H1 (cell line): ENCODE measurements around the gene OPCML. TPM values are rescaled to one million over a fixed set of nuclear protein-coding genes. Genes with fewer than 3 reads are reported as not detected.

Experiments
- CTCF ChIA-PET: fragments of 300-600 bp; sonication (Branson Sonifier 250); formaldehyde crosslinking; loops from one replicate; lab custom pipeline; 2021; ENCODE audit not compliant: partially characterized antibody; lab: Charles Lee
- POLR2A ChIA-PET: fragments of 300-600 bp; sonication (Branson Sonifier 250); formaldehyde crosslinking; loops from one replicate; lab custom pipeline; 2021; ENCODE audit warnings: inconsistent platforms; ENCODE audit not compliant: partially characterized antibody; lab: Charles Lee
- DNase-seq, 2 experiments: peaks; one replicate each; pipeline versions ENCODE4 v3.0.0 to v3.0.0-alpha.2; 2010 to 2022; ENCODE audit warnings: low spot score in 2 of 2, low read depth in 1 of 2, mixed read lengths in 1 of 2
- FAIRE-seq: peaks from 2 replicates; lab custom pipeline; 2011; peaks lifted over from hg19 to GRCh38; lab: Jason Lieb, UNC
- H2AFZ ChIP-seq: 2 replicates; pipeline ENCODE4 v1.8.1; 2012; ENCODE audit warnings: low read length, inconsistent platforms
- H2AK5ac ChIP-seq: 2 replicates; pipeline ENCODE4 v1.6.1; 2013; ENCODE audit warnings: low read depth, low read length
- H2BK120ac ChIP-seq: replicated peaks from 2 replicates; pipeline ENCODE3; 2013; ENCODE audit warnings: low read depth, low read length, inconsistent platforms
- H2BK12ac ChIP-seq: 2 replicates; pipeline ENCODE4 v1.6.1; 2013; ENCODE audit warnings: low read depth, low read length
- H2BK15ac ChIP-seq: 2 replicates; pipeline ENCODE4 v1.6.1; 2013; ENCODE audit warnings: low read length
- H2BK20ac ChIP-seq: 2 replicates; pipeline ENCODE4 v1.6.1; 2013; ENCODE audit warnings: low read length
- H2BK5ac ChIP-seq: 2 replicates; pipeline ENCODE4 v1.6.1; 2013; ENCODE audit warnings: low read depth, low read length
- H3K14ac ChIP-seq: 2 replicates; pipeline ENCODE4 v1.6.1; 2013; ENCODE audit warnings: inconsistent platforms; ENCODE audit not compliant: insufficient read length
- H3K18ac ChIP-seq: 2 replicates; pipeline ENCODE4 v1.6.1; 2013; ENCODE audit warnings: low read length; ENCODE audit errors: extremely low read depth
- H3K23ac ChIP-seq: 2 replicates; pipeline ENCODE4 v1.6.1; 2013; ENCODE audit warnings: inconsistent platforms; ENCODE audit not compliant: insufficient read length
- H3K23me2 ChIP-seq: 2 replicates; pipeline ENCODE4 v1.6.1; 2013; ENCODE audit warnings: low read depth, low read length
- H3K27ac ChIP-seq: 2 replicates; pipeline ENCODE4 v1.6.1; 2011; ENCODE audit warnings: low read depth, low read length, inconsistent platforms
- H3K27me3 ChIP-seq, 4 experiments: replicated peaks in 1 of 4; 1 replicate in 1 of 4; 2 replicates in 3 of 4; pipeline versions ENCODE4 v1.6.1 to v1.8.1; 2011 to 2013; ENCODE audit warnings: low read length in 3 of 4, mild to moderate bottlenecking in 3 of 4, inconsistent platforms in 2 of 4, mixed read lengths in 2 of 4, moderate library complexity in 1 of 4; ENCODE audit not compliant: control insufficient read depth in 3 of 4, insufficient read depth in 3 of 4; ENCODE audit errors: extremely low read depth in 1 of 4
- H3K36me3 ChIP-seq, 4 experiments: 2 replicates each; pipeline versions ENCODE4 v1.6.1 to v1.8.1; 2011 to 2013; ENCODE audit warnings: mild to moderate bottlenecking in 4 of 4, low read length in 3 of 4, moderate library complexity in 2 of 4, control low read depth in 1 of 4, inconsistent platforms in 1 of 4; ENCODE audit not compliant: insufficient read depth in 4 of 4, control insufficient read depth in 2 of 4
- H3K4ac ChIP-seq: replicated peaks from 2 replicates; pipeline ENCODE3; 2013; ENCODE audit warnings: low read length, low read depth, mixed read lengths, inconsistent platforms; ENCODE audit not compliant: insufficient read length
- H3K4me1 ChIP-seq, 4 experiments: replicated peaks in 1 of 4; 1 replicate in 1 of 4; 2 replicates in 3 of 4; pipeline versions ENCODE4 v1.6.1 to v1.8.1; 2011 to 2013; ENCODE audit warnings: low read length in 3 of 4, inconsistent platforms in 2 of 4, mixed read lengths in 1 of 4; ENCODE audit not compliant: insufficient read depth in 4 of 4, control insufficient read depth in 3 of 4
- H3K4me2 ChIP-seq, 2 experiments: 2 replicates each; pipeline versions ENCODE4 v1.6.1 to v1.8.1; 2011 to 2013; ENCODE audit warnings: low read depth in 2 of 2, low read length in 2 of 2, control low read depth in 1 of 2, inconsistent platforms in 1 of 2, mild to moderate bottlenecking in 1 of 2; ENCODE audit not compliant: insufficient read depth in 1 of 2
- H3K4me3 ChIP-seq, 4 experiments: fragments of 200-600, 300-600 bp in 1 of 4; sonication (generic), shearing (Covaris generic), sonication (Bioruptor Twin) in 1 of 4; 2 replicates each; pipeline versions ENCODE4 v1.5.1 to v1.8.1; 2011 to 2016; ENCODE audit warnings: low read length in 4 of 4, low read depth in 3 of 4, control low read depth in 2 of 4, inconsistent platforms in 2 of 4, mild to moderate bottlenecking in 2 of 4, mixed read lengths in 1 of 4, moderate library complexity in 1 of 4; ENCODE audit not compliant: insufficient read depth in 2 of 4; ENCODE audit errors: extremely low read depth in 1 of 4
- H3K56ac ChIP-seq: replicated peaks from 2 replicates; pipeline ENCODE3; 2013; ENCODE audit warnings: low read depth, mild to moderate bottlenecking, mixed read lengths, low read length, inconsistent platforms; ENCODE audit not compliant: insufficient read length
- H3K79me1 ChIP-seq: 2 replicates; pipeline ENCODE4 v1.6.1; 2013; ENCODE audit warnings: low read depth, low read length, control low read depth
- H3K79me2 ChIP-seq, 2 experiments: 2 replicates each; pipeline versions ENCODE4 v1.6.1 to v1.8.1; 2012 to 2013; ENCODE audit warnings: low read length in 2 of 2, mild to moderate bottlenecking in 2 of 2, inconsistent platforms in 1 of 2; ENCODE audit not compliant: insufficient read depth in 2 of 2, control insufficient read depth in 1 of 2
- H3K9ac ChIP-seq, 4 experiments: replicated peaks in 1 of 4; 1 replicate in 1 of 4; 2 replicates in 3 of 4; pipeline versions ENCODE4 v1.6.1 to v1.8.1; 2011 to 2013; ENCODE audit warnings: low read depth in 3 of 4, low read length in 3 of 4, control low read depth in 2 of 4, mild to moderate bottlenecking in 2 of 4, moderate library complexity in 2 of 4, inconsistent platforms in 1 of 4; ENCODE audit errors: extremely low read depth in 1 of 4
- H3K9me3 ChIP-seq, 2 experiments: 2 replicates each; pipeline versions ENCODE4 v1.6.1 to v1.8.1; 2012 to 2013; ENCODE audit warnings: mild to moderate bottlenecking in 2 of 2, moderate library complexity in 2 of 2, control low read depth in 1 of 2, inconsistent platforms in 1 of 2, low read depth in 1 of 2, low read length in 1 of 2, mixed read lengths in 1 of 2; ENCODE audit not compliant: insufficient read depth in 2 of 2
- H4K20me1 ChIP-seq, 2 experiments: replicated peaks in 1 of 2; 2 replicates each; pipeline versions ENCODE3 to v1.8.1; 2011 to 2013; ENCODE audit warnings: inconsistent platforms in 2 of 2, low read length in 2 of 2, mild to moderate bottlenecking in 1 of 2; ENCODE audit not compliant: insufficient read depth in 2 of 2, control insufficient read depth in 1 of 2
- H4K5ac ChIP-seq: 2 replicates; pipeline ENCODE4 v1.6.1; 2013; ENCODE audit warnings: low read length, low read depth, mixed read lengths, inconsistent platforms; ENCODE audit not compliant: insufficient read length
- H4K8ac ChIP-seq: 2 replicates; pipeline ENCODE4 v1.8.0; 2013; ENCODE audit warnings: mild to moderate bottlenecking, moderate library complexity, low read length, inconsistent platforms; ENCODE audit not compliant: insufficient read depth; ENCODE audit errors: extremely low read depth
- H4K91ac ChIP-seq: replicated peaks from 2 replicates; pipeline ENCODE3; 2013; ENCODE audit warnings: low read length, mixed read lengths, inconsistent platforms; ENCODE audit not compliant: insufficient read length
- ATF3 ChIP-seq: IDR thresholded peaks from 2 replicates; pipeline ENCODE4 v1.6.1; 2011; ENCODE audit warnings: low read depth, mild to moderate bottlenecking, low read length; ENCODE audit not compliant: insufficient read depth
- CTCF ChIP-seq, 3 experiments: IDR thresholded peaks; 1 replicate in 2 of 3; 2 replicates in 1 of 3; pipeline versions ENCODE4 v1.5.1 to v1.6.1; 2011; ENCODE audit warnings: low read length in 3 of 3, mild to moderate bottlenecking in 3 of 3, inconsistent platforms in 2 of 3, low read depth in 1 of 3, moderate library complexity in 1 of 3; ENCODE audit not compliant: insufficient read depth in 1 of 3; ENCODE audit errors: control extremely low read depth in 1 of 3
- JUND ChIP-seq: IDR thresholded peaks from 2 replicates; pipeline ENCODE4 v1.6.1; 2011; ENCODE audit warnings: mild to moderate bottlenecking, improper control_type of control experiment, low read length
- MAFK ChIP-seq: IDR thresholded peaks from 2 replicates; pipeline ENCODE4 v1.6.1; 2012; ENCODE audit warnings: low read depth, mild to moderate bottlenecking, improper control_type of control experiment, low read length
- PHF8 ChIP-seq: fragments of 200-600 bp; sonication (generic); conservative IDR thresholded peaks from 2 replicates; pipeline ENCODE4 v1.7.1; 2012; ENCODE audit warnings: low read depth, mild to moderate bottlenecking, inconsistent platforms, low read length, moderate library complexity
- RXRA ChIP-seq: IDR thresholded peaks from 2 replicates; pipeline ENCODE4 v1.6.1; 2011; ENCODE audit warnings: low read depth, mild to moderate bottlenecking, low read length, moderate library complexity; ENCODE audit not compliant: insufficient read depth
- SAP30 ChIP-seq: fragments of 300-600 bp; sonication (generic); IDR thresholded peaks from 2 replicates; pipeline ENCODE4 v1.7.1; 2012; ENCODE audit warnings: low read length, moderate library complexity, mild to moderate bottlenecking, inconsistent platforms; ENCODE audit not compliant: insufficient read depth, insufficient replicate concordance
- SIRT6 ChIP-seq: IDR thresholded peaks from one replicate; pipeline ENCODE4 v1.7.1; 2012; ENCODE audit warnings: low read length, inconsistent platforms
- SRF ChIP-seq: IDR thresholded peaks from 2 replicates; pipeline ENCODE4 v1.6.1; 2011; ENCODE audit warnings: mild to moderate bottlenecking, low read depth, low read length, moderate library complexity
- TAF1 ChIP-seq: IDR thresholded peaks from 2 replicates; pipeline ENCODE4 v1.6.1; 2011; ENCODE audit warnings: mild to moderate bottlenecking, low read depth, low read length
- WGBS, 2 experiments: shearing (Covaris generic) in 1 of 2; methylation state at CpG; one replicate each; pipeline versions ENCODE4 v1.1.6 to v1.1.7; 2013 to 2015; ENCODE audit warnings: low lambda C conversion rate in 2 of 2, mixed read lengths in 2 of 2, inconsistent platforms in 1 of 2, low coverage in 1 of 2, missing lambda C conversion rate in 1 of 2; ENCODE audit not compliant: insufficient replicate concordance in 2 of 2, insufficient coverage in 1 of 2, insufficient read length in 1 of 2; ENCODE audit errors: extremely low coverage in 1 of 2, missing lambda C conversion rate in 1 of 2; 5-methylcytosine and 5-hydroxymethylcytosine counted together
- polyA plus RNA-seq, 7 experiments: library from polyadenylated mRNA; depleted of rRNA in 3 of 7; stranded (reverse) in 5 of 7; unstranded in 2 of 7; fragments of >200 nt in 5 of 7; fragments of 200-250 nt in 2 of 7; gene quantifications; 1 replicate in 5 of 7; 2 replicates in 1 of 7; 4 replicates in 1 of 7; pipeline versions ENCODE4 v1.2.1 to v1.2.3, GENCODE V29; 2011 to 2013; ENCODE audit warnings: missing spikeins in 2 of 7, mixed read lengths in 2 of 7
- total RNA-seq: library from RNA; stranded (reverse); fragmentation: NEBNext Ultra II Directional; extraction: Animal tissue kit (Norgen Biotek cat#: 25700); gene quantifications from 2 replicates; pipeline ENCODE4 v1.2.1, GENCODE V29; 2021

OPCML gene
- total and polyA plus RNA-seq, 2 of the 8 experiments (the other 6 are each of a cell fraction or from before 2014, with no cell fraction given) = 2.3 to 3.1 TPM

- ChIA-PET CTCF (interaction anchor here (1.1 kb wide), 1 partner anchor 319 kb away, joined by 3 read pairs; no protein-coding TSS in a partner anchor), POLR2A (no interaction called here)
- Histone ChIP-seq H3K36me3 (no peaks in the 10 kb centered on the region), H3K23me2 (no peaks in the 10 kb centered on the region), H3K23ac (no peak overlapping the region), H2BK12ac (no peak overlapping the region), H3K27me3 (no peaks in the 10 kb centered on the region), H2AK5ac (no peak overlapping the region), H4K91ac (no peak overlapping the region), H3K4me2 (no peak overlapping the region), H2BK120ac (no peak overlapping the region), H3K27ac (no peak overlapping the region), H4K20me1 (no peaks in the 10 kb centered on the region), H2AFZ (no peak overlapping the region), H3K14ac (no peak overlapping the region), H3K79me2 (no peaks in the 10 kb centered on the region), H4K8ac (no peak overlapping the region), H3K4me3 (no peak overlapping the region), H3K79me1 (no peaks in the 10 kb centered on the region; the same call in 1 of the 2 replicates), H4K5ac (no peak overlapping the region), H3K18ac (no peak overlapping the region), H2BK15ac (no peak overlapping the region), H3K9me3 (no peaks in the 10 kb centered on the region), H3K56ac (no peak overlapping the region), H2BK20ac (no peak overlapping the region), H3K4me1 (no peaks in the 10 kb centered on the region; a peak in 1 of 7 replicates), H3K9ac (no peak overlapping the region), H2BK5ac (no peak overlapping the region), H3K4ac (no peak overlapping the region)
- TF ChIP-seq SIRT6 (no peak), RXRA (no peak), JUND (no peak), SRF (no peak), MAFK (no peak), TAF1 (no peak), CTCF (IDR thresholded peaks at IDR 0.05; ENCODE audit: control extremely low read depth in 1 of 3, insufficient read depth in 1 of 3, low read depth in 1 of 3, low read length in 3 of 3) (no peak), ATF3 (no peak), PHF8 (no peak), SAP30 (no peak)
- no peak for FAIRE-seq
- 95% methylated on average over 3 of the region's 3 CpGs; no CpG with 5 or more reads in 1 of the 2 experiments for WGBS, 2 experiments
- no peak for DNase-seq
Measured at GRCh38 chr11:132972565-132972964, 559.7 kb downstream of the OPCML start.
